Adrenal gland (tissue), 5 donors: ENCODE results near the gene CD177.
"Not testable (repeated sequence)": the region's sequence is repeated elsewhere in the genome, so short reads cannot be mapped to it uniquely, and the experiment has no call there.

Source experiments
- CTCF ChIP-seq, 6 experiments: fragments of 450-650 bp in 4 of 6; fragments of 200-600 bp in 2 of 6; sonication (generic) in 1 of 6; IDR thresholded peaks; 1 replicate in 5 of 6; 2 replicates in 1 of 6; pipeline versions ENCODE4 v1.5.1 to v1.8.0; 2016 to 2021; ENCODE audit warnings: antibody characterized with exemption in 6 of 6, mild to moderate bottlenecking in 2 of 6, moderate library complexity in 1 of 6
- POLR2A ChIP-seq, 2 donors: fragments of 450-650 bp; IDR thresholded peaks; one replicate each; pipeline ENCODE4 v1.6.1; 2017; ENCODE audit warnings: antibody characterized with exemption in 2 of 2, mild to moderate bottlenecking in 2 of 2, moderate library complexity in 1 of 2
- donor health status: DM: no; HTN: no; CAD: no.

GRCh38 chr19:43336508-43336907, 17.0 kb upstream of the CD177 start:
- not testable (repeated sequence) for TF ChIP-seq CTCF, POLR2A (IDR thresholded peaks at IDR 0.05)
